GDM1 (cell line): ENCODE results near the gene RNF213.
"Not testable (repeated sequence)": the region's sequence is repeated elsewhere in the genome, so short reads cannot be mapped to it uniquely, and the experiment has no call there.

ENCODE experiments used
- DNase-seq: peaks from one replicate; lab custom pipeline; 2025; lab: John Stamatoyannopoulos, UW

RNF213 gene

GRCh38 chr17:80295146-80295545 is 34.5 kb downstream of the RNF213 start:
- DNase-seq, result no peak

DNA sequence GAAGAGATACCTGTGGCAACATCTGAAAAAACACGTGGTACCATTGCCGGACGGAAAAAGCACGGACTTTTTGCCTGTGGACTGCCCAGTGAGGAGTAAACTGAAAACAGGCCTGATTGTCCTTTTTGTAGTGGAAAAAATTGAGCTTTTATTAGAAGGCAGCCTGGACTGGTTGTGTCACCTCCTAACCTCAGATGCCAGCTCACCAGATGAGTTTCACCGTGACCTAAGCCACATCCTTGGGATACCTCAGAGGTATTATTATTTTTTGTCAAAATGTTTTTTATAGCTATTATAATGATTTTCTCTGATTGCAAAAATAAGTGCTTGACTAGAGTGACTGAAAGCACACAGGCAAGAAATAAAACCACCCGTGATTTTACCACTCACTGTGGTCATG is 34.9 kb downstream of the RNF213 start:
- DNase-seq, result no peak

DNA sequence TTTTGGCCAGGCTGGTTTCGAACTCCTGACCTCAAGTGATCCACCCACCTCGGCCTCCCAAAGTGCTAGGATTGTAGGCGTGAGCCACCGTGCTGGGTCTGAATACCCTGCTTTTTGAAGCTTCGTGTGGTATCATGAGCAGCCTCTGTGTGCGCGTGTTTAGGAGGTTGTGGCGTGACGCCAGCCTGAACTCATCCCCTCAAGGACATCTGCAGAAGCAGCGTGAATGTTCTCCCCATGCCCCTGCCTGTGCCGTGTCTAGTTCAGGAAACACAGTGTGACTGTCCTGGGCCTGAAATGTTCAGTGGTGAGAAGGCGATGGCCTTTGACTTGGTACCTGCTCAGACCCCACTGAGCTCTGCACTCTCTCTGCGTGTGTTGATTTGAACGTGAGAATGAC is 35.6 kb downstream of the RNF213 start:
- DNase-seq, result no peak

- no peak for DNase-seq
Observed at GRCh38 chr17:80297996-80298560, 37.4 kb downstream of the RNF213 start.

GRCh38 chr17:80299350-80300100 is 38.9 kb downstream of the RNF213 start:
- not testable (repeated sequence) for DNase-seq

GRCh38 chr17:80300756-80301155 is 40.1 kb downstream of the RNF213 start:
- DNase-seq, result not testable (repeated sequence)

DNA sequence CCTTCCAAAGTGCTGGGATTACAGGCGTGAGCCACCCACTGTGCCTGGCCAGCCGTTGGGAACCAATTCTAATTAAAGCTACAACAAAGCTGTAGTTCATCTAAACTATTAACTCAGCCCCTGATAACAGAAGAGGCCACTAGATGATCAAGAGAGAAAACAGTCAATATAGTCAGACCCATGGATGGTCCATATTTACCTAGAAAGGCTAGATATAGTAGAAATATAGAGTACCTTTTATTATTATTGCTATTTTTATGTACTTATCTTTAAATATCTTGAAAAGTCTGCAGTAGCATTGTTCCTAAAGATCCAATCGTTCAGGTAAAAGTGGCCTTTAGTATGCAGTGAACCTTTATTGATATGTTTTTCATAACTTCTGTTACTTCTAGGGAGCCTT is 43.2 kb downstream of the RNF213 start:
- DNase-seq, result no peak

DNA sequence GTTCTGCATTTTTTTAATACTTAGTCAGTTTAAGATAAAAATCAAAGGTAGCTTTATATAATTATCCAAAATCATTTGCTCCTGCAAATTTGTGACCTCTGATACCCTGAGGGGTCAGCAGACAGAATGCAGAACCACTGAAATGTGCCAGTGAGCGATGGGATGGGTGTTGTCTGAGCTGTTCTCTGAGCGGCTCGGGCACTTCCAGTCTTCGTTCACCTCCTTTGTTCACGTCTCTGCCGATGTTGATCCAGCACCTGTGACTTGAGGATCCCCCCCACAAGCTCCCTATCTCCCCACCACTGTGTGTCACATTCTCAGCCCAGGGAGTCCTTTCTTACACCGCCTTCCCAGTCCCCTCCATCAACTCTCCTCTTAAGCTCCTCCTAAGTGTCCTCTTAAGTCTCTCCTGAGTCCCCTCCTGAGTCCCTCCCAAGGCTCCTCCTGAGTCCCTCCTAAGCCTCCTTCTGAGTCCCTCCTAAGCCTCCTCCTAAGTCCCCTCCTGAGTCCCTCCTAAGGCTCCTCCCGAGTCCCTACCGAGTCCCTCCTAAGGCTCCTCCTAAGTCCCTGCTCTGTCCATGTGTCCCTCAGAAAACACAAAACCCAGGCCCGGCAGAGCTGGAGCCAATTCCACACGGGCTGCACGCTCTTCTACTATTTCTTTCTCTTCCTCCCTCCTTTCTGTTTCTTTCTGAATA is 47.5 kb downstream of the RNF213 start:
- DNase-seq, result no peak

GRCh38 chr17:80308692-80309517 is 48.3 kb downstream of the RNF213 start:
- DNase-seq, result no peak

- DNase-seq, result no peak
Observed at GRCh38 chr17:80311216-80311827, 50.7 kb downstream of the RNF213 start.

DNA sequence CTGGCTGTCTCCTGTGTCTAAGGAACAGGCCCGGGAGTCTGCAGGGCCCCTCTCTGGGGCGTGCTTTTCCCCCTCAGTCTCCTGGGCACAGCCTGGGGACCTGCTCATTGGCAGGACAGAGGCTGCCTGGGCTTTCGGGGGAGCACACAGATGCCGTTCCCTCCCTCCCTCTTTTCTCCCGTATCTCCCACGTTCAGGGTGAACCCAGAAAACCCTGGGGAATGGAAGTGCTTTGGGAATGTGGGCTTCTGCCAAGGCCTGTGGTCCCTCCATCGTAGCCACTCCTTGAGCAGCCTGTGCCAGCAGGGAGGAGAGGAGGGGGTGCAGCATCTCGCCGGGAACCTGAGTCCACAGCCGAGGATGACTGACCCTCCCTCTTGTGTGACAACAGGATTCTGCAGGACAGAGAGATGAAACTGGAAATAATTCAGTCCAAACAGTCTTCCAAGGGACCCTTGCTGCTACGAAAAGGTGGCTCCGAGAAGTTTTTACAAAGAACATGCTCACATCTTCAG is 52.0 kb downstream of the RNF213 start:
- no peak for DNase-seq

- no peak for DNase-seq
Observed at GRCh38 chr17:80313160-80313829, 52.6 kb downstream of the RNF213 start.

- not testable (repeated sequence) for DNase-seq
Observed at GRCh38 chr17:80313946-80314345, 53.3 kb downstream of the RNF213 start.

- no peak for DNase-seq
Observed at GRCh38 chr17:80315517-80316182, 55.0 kb downstream of the RNF213 start.

- DNase-seq, result no peak
Observed at GRCh38 chr17:80316431-80316830, 55.8 kb downstream of the RNF213 start.

- no peak for DNase-seq
Observed at GRCh38 chr17:80316927-80317705, 56.5 kb downstream of the RNF213 start.

- DNase-seq, result no peak
Observed at GRCh38 chr17:80317706-80317980, 57.0 kb downstream of the RNF213 start.

DNA sequence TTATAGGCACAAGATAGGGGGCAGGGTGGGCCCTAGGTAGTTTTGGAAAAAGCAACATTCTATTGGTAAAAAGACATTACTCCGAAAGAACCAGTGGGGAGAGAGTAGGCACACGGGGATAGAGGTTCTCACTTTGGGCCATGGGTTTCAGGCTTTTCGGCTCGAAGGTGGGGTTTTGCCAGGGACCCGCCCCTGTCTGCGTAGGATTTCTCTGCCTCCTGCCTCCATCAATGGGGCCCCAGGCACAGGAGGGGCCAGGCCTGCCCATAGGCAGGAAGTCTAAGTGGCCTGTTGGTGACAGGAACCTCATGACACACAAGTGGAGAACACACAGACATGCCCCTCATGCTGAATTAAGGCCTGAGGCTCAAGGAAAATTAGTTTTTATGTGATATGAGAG is 57.5 kb downstream of the RNF213 start:
- no peak for DNase-seq

GRCh38 chr17:80319262-80319998 is 58.8 kb downstream of the RNF213 start:
- DNase-seq, result no peak
